HG03066 (cell line): Measurements from ENCODE around the gene NKAIN2.
"Not testable (repeated sequence)": the region's sequence is repeated elsewhere in the genome, so short reads cannot be mapped to it uniquely, and the experiment has no call there.

ENCODE experiments used
- ATAC-seq: cut with Tn5 transposase; IDR thresholded peaks from one replicate; pipeline ENCODE4 v1.9.1; 2021; ENCODE audit warnings: low read depth; ENCODE audit not compliant: unreplicated experiment

NKAIN2 gene

DNA sequence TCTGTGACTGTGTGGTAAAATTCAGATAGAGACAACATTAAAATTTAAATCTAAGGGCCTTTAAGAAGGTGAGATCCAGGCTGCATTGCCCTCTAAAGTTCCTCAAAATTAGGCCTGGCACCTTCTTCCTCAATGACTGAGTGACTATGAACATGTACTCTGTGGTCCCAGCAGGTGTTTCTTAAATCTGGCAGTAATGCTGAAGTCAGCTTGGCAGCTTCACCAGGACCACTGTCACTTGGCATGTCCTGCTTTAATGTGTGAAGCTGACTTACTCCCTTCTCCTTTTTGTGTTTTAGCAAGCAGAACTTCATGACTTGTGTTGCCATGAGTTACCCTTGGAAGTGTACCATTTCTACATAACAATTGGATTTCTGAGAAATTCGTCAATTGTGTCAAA is 141.7 kb downstream of the NKAIN2 start:
- ATAC-seq, result no peak

- ATAC-seq, result no peak
Measured at GRCh38 chr6:123953920-123954319, 150.3 kb downstream of the NKAIN2 start.

DNA sequence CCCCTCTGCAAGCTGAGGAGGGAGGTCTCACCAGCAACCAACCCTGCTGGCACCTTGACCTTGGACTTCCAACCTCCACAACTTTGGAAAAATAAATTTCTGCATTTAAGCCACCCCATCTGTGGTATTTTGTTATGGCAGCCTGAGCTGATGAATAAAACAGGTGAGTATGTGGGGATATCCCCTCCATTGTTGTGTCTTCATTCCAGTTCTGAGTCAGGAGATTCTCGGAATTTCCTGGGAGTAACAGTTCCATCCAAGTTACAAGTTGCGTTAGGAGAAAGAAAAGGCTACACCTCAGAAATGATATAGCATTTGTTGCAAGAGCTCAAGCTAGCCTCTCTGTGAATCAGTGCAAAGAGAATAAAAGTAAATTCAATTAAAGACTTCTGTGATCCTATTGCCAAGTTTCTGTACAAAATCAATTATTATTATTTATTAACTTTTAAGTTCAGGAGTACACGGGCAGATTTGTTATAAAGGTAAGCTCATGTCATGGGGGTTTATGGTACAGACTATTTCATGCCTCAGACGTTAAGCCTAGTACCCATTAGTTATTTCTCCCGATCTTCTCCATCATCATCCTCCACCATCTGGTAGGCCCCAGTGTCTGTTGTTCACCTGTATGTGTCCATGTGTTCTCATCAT is 153.0 kb downstream of the NKAIN2 start:
- ATAC-seq, result no peak

DNA sequence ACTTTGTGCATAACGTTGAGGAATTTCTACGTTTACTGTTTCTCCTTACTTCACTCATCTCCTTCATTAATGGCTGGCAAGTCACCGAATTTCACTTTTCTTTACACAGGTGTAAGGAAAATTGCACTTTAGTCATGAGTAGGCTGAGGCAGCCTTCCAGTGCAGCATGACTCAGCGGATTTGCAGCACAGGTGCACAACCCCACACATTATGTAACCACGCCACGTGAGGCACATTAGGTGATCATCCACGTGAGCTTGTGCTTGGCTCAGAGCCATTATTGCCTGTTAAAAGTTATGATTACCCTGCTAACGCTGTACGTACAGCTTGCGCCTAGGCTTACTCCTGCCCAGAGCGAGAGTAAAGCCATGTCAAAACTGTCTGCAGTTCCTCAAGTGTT is 158.8 kb downstream of the NKAIN2 start:
- no peak for ATAC-seq

DNA sequence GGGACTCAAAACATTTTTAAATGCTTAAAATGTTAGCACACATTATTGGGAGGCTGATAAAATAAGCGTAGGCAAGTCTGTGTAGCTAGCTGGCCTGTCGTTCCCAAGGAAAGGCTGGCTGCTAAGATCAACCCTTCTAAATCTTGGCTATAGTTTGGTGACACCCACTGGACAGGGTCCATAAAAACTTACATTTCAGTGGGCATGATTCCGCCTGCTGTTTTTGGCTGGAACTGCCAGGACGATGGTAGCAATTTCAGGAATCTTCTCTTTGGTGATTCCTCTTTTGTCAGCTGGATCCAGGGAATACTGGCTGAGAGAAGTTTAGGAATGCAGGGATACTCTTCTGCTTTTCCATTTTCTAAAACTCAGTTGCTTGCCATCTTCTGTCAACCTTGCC is 162.2 kb downstream of the NKAIN2 start:
- no peak for ATAC-seq

- ATAC-seq, result no peak
Measured at GRCh38 chr6:123966618-123967017, 163.0 kb downstream of the NKAIN2 start.

DNA sequence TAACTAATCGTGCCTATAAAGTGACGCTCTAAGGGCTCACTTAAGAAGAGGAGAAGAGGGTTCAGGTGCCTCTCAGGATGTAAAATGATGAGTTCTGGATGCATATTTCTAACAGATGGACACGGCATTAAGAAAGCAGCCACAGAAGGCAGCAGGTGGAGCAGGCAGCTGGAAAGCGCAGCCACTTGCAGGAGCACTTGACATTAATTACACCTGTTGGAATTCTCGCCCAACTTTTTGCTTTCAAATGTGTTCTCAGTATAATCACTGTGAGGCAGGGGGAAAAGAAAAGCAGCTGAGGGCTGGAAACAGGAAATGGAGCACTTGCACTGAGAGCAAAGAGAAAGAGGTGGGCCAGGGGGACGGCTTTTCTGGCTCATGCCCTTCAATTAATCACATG is 164.2 kb downstream of the NKAIN2 start:
- ATAC-seq, result no peak

GRCh38 chr6:123972600-123973294 is 169.1 kb downstream of the NKAIN2 start:
- no peak for ATAC-seq

DNA sequence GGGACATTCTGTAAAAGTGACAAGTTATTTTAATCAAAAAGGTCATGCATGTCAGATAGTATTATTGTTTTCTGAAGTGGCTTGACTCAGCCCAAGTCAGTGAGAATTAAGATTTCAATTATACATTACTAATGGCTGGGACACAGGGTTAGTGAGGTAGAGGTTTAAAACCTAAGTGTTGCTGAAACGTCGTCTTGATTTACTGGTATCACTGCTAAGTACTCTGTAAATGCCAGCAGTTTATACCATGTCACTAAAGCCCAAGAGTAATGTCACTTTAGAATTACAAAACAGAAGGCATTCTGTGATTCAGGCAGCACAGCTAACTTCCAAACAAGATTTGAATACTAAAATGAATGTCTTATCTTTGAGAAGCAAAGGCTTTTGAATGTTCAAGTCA is 176.6 kb downstream of the NKAIN2 start:
- no peak for ATAC-seq

DNA sequence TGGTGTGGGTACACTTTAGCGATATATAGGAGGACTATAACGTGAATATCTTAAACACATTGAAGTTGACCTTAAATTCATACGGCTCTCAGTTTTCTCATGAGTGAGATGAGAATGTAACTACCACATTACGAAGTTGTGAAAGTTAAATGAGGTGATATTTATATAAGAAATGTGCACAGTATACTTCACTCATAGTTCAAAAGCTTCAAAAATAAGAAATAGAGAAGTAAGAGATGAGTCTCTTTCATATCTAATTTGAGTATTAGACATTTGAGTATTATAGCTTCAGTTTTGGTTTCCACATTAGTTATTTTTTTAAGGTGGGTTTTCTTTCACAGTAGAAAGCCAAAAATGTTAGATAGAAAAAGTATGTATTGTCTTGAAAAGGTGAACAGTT is 183.3 kb downstream of the NKAIN2 start:
- ATAC-seq, result no peak

GRCh38 chr6:123989918-123990317 is 186.3 kb downstream of the NKAIN2 start:
- not testable (repeated sequence) for ATAC-seq

- ATAC-seq, result no peak
Measured at GRCh38 chr6:123990376-123990775, 186.7 kb downstream of the NKAIN2 start.

DNA sequence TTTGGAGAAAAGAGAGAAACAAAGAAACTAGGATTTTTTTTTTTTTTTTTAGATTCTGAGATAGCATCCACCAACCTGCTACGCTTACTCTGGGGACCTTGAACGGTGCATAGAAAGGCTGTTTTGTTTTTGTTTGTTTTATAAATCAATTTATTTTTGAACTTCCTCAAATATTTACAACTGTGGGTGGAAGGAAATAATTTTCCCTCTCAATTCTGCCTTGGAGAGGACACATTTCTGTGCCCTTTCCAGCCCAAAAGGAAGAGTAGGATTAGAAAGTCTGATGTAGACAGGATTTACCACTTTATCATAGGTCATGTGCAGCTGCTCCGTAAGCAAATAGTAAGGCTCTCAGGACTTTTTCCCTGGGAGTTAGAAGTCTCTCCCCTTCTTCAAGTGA is 190.5 kb downstream of the NKAIN2 start:
- no peak for ATAC-seq

DNA sequence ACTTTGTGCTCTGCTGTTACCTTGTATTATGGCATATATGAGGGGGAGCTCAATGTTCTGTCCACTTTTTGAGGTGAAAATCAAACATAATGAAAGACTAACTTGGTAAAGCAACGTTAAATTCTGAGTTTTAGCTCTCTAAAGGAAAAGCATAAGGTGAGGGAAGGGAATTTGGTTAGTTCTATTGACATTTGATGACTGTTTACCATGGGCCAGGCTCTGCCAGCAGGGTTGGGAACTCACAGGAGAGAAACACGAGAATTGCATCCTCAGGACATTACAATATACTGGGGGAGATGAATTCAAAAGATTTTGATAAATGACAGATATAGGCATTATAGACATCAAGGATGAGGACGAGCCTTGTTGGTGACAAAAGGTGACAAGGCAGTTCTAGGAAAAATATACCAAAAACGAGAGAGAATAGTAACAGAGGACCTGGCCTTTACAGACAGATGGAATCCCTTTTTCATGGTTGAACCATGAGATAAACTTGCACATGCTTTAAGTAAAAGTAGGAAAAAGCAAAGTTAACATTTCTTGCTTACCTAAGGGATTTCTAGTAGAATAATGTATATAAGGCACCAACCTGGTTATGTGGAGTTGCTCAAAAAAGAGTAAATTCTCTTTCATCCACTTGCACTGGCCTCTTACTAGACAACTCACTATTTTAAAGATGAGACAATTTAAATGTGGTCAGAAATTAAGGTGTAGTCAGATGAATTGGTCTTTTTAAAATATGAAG is 191.4 kb downstream of the NKAIN2 start:
- ATAC-seq, result no peak

DNA sequence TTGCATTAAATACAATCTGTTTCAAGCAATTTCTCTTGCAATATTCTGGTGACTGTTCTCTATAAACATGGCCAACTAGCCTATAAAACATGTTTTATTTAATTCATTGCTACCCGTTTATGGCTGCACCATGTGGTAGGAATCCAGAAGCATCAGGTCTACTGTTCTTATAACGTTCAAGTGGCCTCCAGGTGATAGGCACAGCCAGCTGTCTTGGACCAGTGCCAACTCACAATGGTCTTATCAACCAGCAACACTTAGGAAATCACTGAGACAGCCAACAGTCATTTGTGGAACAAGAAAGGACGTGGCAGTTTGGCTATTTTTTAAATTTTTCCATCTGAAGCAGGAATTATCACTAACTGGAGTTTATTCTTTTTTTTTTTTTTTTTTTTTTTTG is 193.6 kb downstream of the NKAIN2 start:
- no peak for ATAC-seq

GRCh38 chr6:124002377-124003081 is 198.9 kb downstream of the NKAIN2 start:
- no peak for ATAC-seq

- ATAC-seq, result no peak
Measured at GRCh38 chr6:124007266-124007665, 203.6 kb downstream of the NKAIN2 start.

GRCh38 chr6:124008000-124008987 is 204.6 kb downstream of the NKAIN2 start:
- ATAC-seq, result no peak

GRCh38 chr6:124008988-124009765 is 205.5 kb downstream of the NKAIN2 start:
- ATAC-seq, result no peak
